ENCODE results near the gene SDCCAG8.

Gene SDCCAG8

DNA sequence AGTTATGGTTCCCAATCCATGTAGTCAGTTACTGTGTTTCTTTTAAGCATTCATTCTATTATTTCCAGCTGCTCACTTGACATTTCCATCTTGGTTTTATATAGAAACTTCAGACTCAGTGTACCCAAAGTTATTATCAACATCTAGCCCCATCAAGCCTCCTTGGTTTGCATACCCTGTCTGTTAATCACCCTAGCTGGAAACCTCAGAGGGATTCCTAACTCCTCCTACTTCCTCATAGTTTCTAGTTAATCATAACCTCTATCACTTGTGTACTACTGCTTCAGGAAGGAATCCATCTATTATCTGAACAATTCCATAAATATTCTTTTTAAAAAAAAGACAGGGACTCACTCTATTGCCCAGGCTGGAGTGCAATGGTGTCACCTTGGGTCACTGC lies 293.3 kb downstream of the SDCCAG8 start:
- no peak for DNase-seq (ENCODE audit: low read depth)
